Fibroblast of mammary gland (primary cell): ENCODE results near the gene HMGCS1.

Experiments
- DNase-seq: peaks from one replicate; pipeline ENCODE4 v3.0.0-alpha.2; 2010; ENCODE audit warnings: low read depth
- H3K4me3 ChIP-seq: 2 replicates; pipeline ENCODE4 v1.5.1; 2011; ENCODE audit warnings: low read depth, mild to moderate bottlenecking, low read length, moderate library complexity; ENCODE audit not compliant: control insufficient read depth
- CTCF ChIP-seq: conservative IDR thresholded peaks from 2 replicates; pipeline ENCODE4 v1.5.1; 2011; ENCODE audit warnings: low read depth, low read length, inconsistent platforms; ENCODE audit not compliant: control insufficient read depth, insufficient read depth

HMGCS1 gene

GRCh38 chr5:43304525-43304924 lies 8.7 kb downstream of the HMGCS1 start:
- H3K4me3 ChIP-seq: no peak overlapping the region
- DNase-seq: peak; percentile 58
- TF ChIP-seq CTCF: no peak

DNA sequence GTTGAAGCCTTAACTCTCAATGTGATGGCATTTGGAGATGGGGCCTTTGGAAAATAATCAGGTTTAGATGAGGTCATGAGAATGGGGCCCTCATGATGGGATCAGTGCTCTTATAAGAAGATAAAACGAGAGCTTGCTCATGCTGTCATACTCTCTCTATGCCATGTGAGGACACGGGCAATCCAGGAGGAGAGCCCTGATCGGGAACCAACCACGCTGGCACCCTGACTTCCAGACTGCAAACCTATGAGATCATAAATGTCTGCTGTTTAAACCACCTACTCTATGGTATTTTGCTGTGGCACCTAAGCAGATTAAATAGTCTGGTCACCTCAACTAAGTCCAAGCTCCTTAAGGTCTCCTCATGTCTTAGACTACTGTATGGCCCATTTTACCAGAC lies 10.0 kb downstream of the HMGCS1 start:
- no peak for DNase-seq
- TF ChIP-seq CTCF: no peak
- no peak overlapping the region for H3K4me3 ChIP-seq

DNA sequence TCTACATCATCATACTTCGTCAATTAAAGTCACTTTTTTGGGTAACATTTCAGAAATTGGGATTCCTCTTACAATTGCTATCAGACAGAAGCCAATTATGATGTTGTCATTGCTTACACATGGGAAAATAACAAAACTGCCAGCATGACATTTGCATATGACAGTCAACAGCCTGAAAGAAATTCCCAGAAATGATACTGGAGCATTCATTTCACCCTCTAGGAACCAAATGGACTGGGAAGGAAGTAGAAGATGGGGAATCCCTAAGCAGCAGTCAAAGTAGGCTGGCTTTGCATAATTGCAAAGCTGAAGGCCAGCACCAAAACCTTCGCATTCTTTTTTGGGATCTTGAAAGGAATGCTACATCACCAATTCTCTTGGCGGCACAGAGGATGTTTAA lies 10.7 kb downstream of the HMGCS1 start:
- no peak for DNase-seq
- no peak for TF ChIP-seq CTCF
- no peak overlapping the region for H3K4me3 ChIP-seq

GRCh38 chr5:43301653-43302091 lies 11.5 kb downstream of the HMGCS1 start:
- no peak for TF ChIP-seq CTCF
- no peak for DNase-seq
- no peak overlapping the region for H3K4me3 ChIP-seq

DNA sequence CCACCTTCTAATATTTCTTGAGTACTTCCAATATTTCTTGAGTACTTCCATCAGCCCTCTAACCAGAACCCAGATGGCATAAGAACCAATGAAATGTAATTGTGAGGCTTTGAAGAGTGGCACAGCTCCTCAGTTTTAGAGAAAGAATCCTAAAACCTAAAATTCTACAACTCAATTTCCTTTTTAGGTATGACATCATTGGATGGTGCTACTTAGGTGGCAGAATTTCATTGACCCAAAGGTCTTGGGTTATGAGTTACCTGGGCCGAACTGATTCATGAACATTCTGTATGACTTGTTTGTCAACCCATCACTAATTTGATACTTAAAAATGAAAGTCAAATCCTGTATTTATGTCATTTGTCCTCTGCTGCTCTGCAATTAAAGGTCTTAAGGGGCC lies 13.1 kb downstream of the HMGCS1 start:
- DNase-seq: no peak
- no peak overlapping the region for H3K4me3 ChIP-seq
- no peak for TF ChIP-seq CTCF

DNA sequence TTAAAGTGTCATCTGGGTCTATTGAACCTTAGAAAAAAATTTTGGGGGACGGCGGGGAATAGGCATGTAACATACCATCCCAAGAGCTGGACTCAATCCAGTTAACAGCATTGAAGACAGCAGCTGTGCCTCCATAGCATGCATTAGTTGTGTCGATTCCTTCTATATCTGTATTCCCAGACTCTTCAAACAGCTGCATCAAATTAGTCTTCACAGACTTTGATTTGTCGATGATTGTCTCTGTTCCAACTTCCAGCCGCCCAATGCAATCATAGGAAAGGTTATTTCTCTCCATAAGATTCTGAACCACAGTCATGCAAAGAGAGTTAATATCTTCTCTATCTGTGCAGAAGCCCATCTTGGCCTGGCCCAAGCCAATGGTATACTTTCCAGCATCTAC lies 14.8 kb downstream of the HMGCS1 start:
- no peak for DNase-seq
- no peak overlapping the region for H3K4me3 ChIP-seq
- TF ChIP-seq CTCF: no peak

DNA sequence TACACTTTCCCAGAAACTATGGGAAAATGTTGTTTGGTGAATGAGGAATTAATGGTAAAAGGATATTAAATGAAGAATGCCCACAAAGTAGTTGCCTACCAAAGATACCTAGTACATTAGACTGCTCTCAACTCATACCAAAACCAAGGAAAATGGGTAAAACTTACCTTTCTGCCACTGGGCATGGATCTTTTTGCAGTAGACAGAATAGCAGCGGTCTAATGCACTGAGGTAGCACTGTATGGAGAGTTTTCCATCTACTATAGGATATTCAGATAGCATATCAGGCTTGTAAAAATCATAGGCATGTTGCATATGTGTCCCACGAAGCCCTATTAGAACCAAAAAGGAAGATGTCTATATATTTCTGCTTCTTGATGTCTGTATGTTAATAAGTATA lies 16.4 kb downstream of the HMGCS1 start:
- no peak overlapping the region for H3K4me3 ChIP-seq
- no peak for TF ChIP-seq CTCF
- DNase-seq: no peak
